Neural crest cell (in vitro differentiated cells): ENCODE results near the gene CCDC7. TPM values are rescaled to one million over a fixed set of nuclear protein-coding genes. Genes with fewer than 3 reads are reported as not detected.
"Not testable (repeated sequence)": the region's sequence is repeated elsewhere in the genome, so short reads cannot be mapped to it uniquely, and the experiment has no call there.

ENCODE experiments used
- DNase-seq: peaks from one replicate; pipeline ENCODE4 v3.0.0; 2021; ENCODE audit warnings: low read depth, mixed read lengths, low spot score
- H3K27ac Mint-ChIP-seq: one replicate; pipeline ENCODE4 v1.8.0; 2021; ENCODE audit warnings: mild to moderate bottlenecking, mixed read lengths; ENCODE audit not compliant: unreplicated experiment
- H3K27me3 Mint-ChIP-seq: 2 replicates; pipeline ENCODE4 v1.8.0; 2021; ENCODE audit warnings: low read depth, mild to moderate bottlenecking, mixed read lengths
- H3K36me3 Mint-ChIP-seq: 2 replicates; pipeline ENCODE4 v1.8.0; 2021; ENCODE audit warnings: low read depth, mild to moderate bottlenecking, mixed read lengths
- H3K4me1 Mint-ChIP-seq: 2 replicates; pipeline ENCODE4 v1.8.0; 2021; ENCODE audit warnings: mixed read lengths
- H3K4me3 Mint-ChIP-seq: one replicate; pipeline ENCODE4 v1.8.0; 2021; ENCODE audit warnings: mild to moderate bottlenecking, mixed read lengths
- H3K9me3 Mint-ChIP-seq: 2 replicates; pipeline ENCODE4 v1.8.0; 2021; ENCODE audit warnings: mixed read lengths
- CTCF ChIP-seq: fragments of 200-600 bp; sonication (generic); conservative IDR thresholded peaks from 2 replicates; pipeline ENCODE4 v1.5.0; 2021; ENCODE audit warnings: antibody characterized with exemption, mild to moderate bottlenecking
- total RNA-seq: library from RNA; stranded (reverse); gene quantifications from 2 replicates; pipeline ENCODE4 v1.2.1, GENCODE V29; 2021

Gene CCDC7
- total RNA-seq, 1 donor from 2014 or later: 5.2 TPM

- no peaks in the 10 kb centered on the region for H3K4me1 Mint-ChIP-seq
- TF ChIP-seq CTCF: no peak
- H3K27me3 Mint-ChIP-seq: no peaks in the 10 kb centered on the region
- H3K36me3 Mint-ChIP-seq: peaks cover 53% of the 10 kb centered on the region
- peaks cover 14% of the 10 kb centered on the region for H3K9me3 Mint-ChIP-seq
- H3K4me3 Mint-ChIP-seq: no peak overlapping the region
- H3K27ac Mint-ChIP-seq: no peak overlapping the region
- DNase-seq: no peak
Observed at GRCh38 chr10:32481606-32482005, 35.7 kb downstream of the CCDC7 start.

- not testable (repeated sequence) for H3K4me3 Mint-ChIP-seq, H3K27ac Mint-ChIP-seq, DNase-seq, H3K27me3 Mint-ChIP-seq, H3K4me1 Mint-ChIP-seq
- peaks cover 13% of the 10 kb centered on the region for H3K9me3 Mint-ChIP-seq
- H3K36me3 Mint-ChIP-seq: peaks cover 51% of the 10 kb centered on the region
Observed at GRCh38 chr10:32483019-32483502, 37.1 kb downstream of the CCDC7 start.

- not testable (repeated sequence) for H3K4me1 Mint-ChIP-seq, H3K27me3 Mint-ChIP-seq, H3K27ac Mint-ChIP-seq, DNase-seq, H3K4me3 Mint-ChIP-seq
- Mint-ChIP-seq H3K36me3 (peaks cover 54% of the 10 kb centered on the region), H3K9me3 (peaks cover 14% of the 10 kb centered on the region)
Observed at GRCh38 chr10:32488038-32488437, 42.1 kb downstream of the CCDC7 start.

GRCh38 chr10:32489158-32489557, 43.2 kb downstream of the CCDC7 start:
- Mint-ChIP-seq H3K4me1 (no peaks in the 10 kb centered on the region), H3K27ac (no peak overlapping the region), H3K4me3 (no peak overlapping the region), H3K27me3 (no peaks in the 10 kb centered on the region), H3K9me3 (peaks cover 11% of the 10 kb centered on the region), H3K36me3 (peaks cover 44% of the 10 kb centered on the region)
- DNase-seq: no peak
- no peak for TF ChIP-seq CTCF

GRCh38 chr10:32489901-32490300, 44.0 kb downstream of the CCDC7 start:
- H3K36me3 Mint-ChIP-seq: peaks cover 39% of the 10 kb centered on the region
- no peak for DNase-seq
- TF ChIP-seq CTCF: no peak
- no peaks in the 10 kb centered on the region for H3K4me1 Mint-ChIP-seq
- no peaks in the 10 kb centered on the region for H3K27me3 Mint-ChIP-seq
- H3K9me3 Mint-ChIP-seq: peaks cover 11% of the 10 kb centered on the region
- no peak overlapping the region for H3K27ac Mint-ChIP-seq
- no peak overlapping the region for H3K4me3 Mint-ChIP-seq

GRCh38 chr10:32494562-32494961, 48.6 kb downstream of the CCDC7 start:
- H3K4me3 Mint-ChIP-seq, H3K27ac Mint-ChIP-seq, H3K4me1 Mint-ChIP-seq, DNase-seq, H3K27me3 Mint-ChIP-seq: not testable (repeated sequence)
- Mint-ChIP-seq H3K36me3 (peaks cover 26% of the 10 kb centered on the region), H3K9me3 (peaks cover 12% of the 10 kb centered on the region)

GRCh38 chr10:32500136-32500535, 54.2 kb downstream of the CCDC7 start:
- not testable (repeated sequence) for DNase-seq, H3K27ac Mint-ChIP-seq, H3K4me3 Mint-ChIP-seq, H3K27me3 Mint-ChIP-seq, H3K4me1 Mint-ChIP-seq
- H3K9me3 Mint-ChIP-seq: peaks cover 26% of the 10 kb centered on the region
- peaks cover 47% of the 10 kb centered on the region for H3K36me3 Mint-ChIP-seq

GRCh38 chr10:32501906-32502305, 56.0 kb downstream of the CCDC7 start:
- Mint-ChIP-seq H3K27me3 (no peaks in the 10 kb centered on the region), H3K4me1 (no peaks in the 10 kb centered on the region), H3K27ac (no peak overlapping the region), H3K9me3 (peaks cover 23% of the 10 kb centered on the region), H3K4me3 (no peak overlapping the region), H3K36me3 (peaks cover 45% of the 10 kb centered on the region)
- no peak for DNase-seq
- no peak for TF ChIP-seq CTCF

- H3K4me3 Mint-ChIP-seq, H3K4me1 Mint-ChIP-seq, DNase-seq, H3K27ac Mint-ChIP-seq, H3K27me3 Mint-ChIP-seq: not testable (repeated sequence)
- peaks cover 34% of the 10 kb centered on the region for H3K36me3 Mint-ChIP-seq
- H3K9me3 Mint-ChIP-seq: peaks cover 17% of the 10 kb centered on the region
Observed at GRCh38 chr10:32505762-32506420, 60.0 kb downstream of the CCDC7 start.
